GM21723 (cell line): ENCODE results near the gene AP2M1.

Experiments used
- ATAC-seq: cut with Tn5 transposase; IDR thresholded peaks from one replicate; pipeline ENCODE4 v1.9.1; 2021; ENCODE audit warnings: mild to moderate bottlenecking, moderate library complexity; ENCODE audit not compliant: unreplicated experiment

The AP2M1 gene

GRCh38 chr3:184178521-184179138 lies 4.0 kb downstream of the AP2M1 start:
- no peak for ATAC-seq

GRCh38 chr3:184180165-184180564 lies 5.5 kb downstream of the AP2M1 start:
- no peak for ATAC-seq

- no peak for ATAC-seq
Observed at GRCh38 chr3:184181596-184181995, 6.9 kb downstream of the AP2M1 start.

GRCh38 chr3:184183679-184184078 lies 9.0 kb downstream of the AP2M1 start:
- ATAC-seq = no peak

GRCh38 chr3:184184546-184185230 lies 10.0 kb downstream of the AP2M1 start:
- no peak for ATAC-seq

- peak; percentile 93 for ATAC-seq
Observed at GRCh38 chr3:184185461-184186183, 11.0 kb downstream of the AP2M1 start.

GRCh38 chr3:184186184-184186901 lies 11.7 kb downstream of the AP2M1 start, which contains the start of gene ABCF3:
TSS of gene ABCF3 (plus strand) at chr3:184186199. CDS start at chr3:184186208, 9 bp downstream.
- peak; percentile 31 for ATAC-seq

- no peak for ATAC-seq
Observed at GRCh38 chr3:184186902-184187207, 12.2 kb downstream of the AP2M1 start.

- ATAC-seq = no peak
Observed at GRCh38 chr3:184188080-184188479, 13.4 kb downstream of the AP2M1 start.

- ATAC-seq = no peak
Observed at GRCh38 chr3:184189421-184189820, 14.8 kb downstream of the AP2M1 start.

GRCh38 chr3:184192889-184193288 lies 18.2 kb downstream of the AP2M1 start:
- no peak for ATAC-seq

- no peak for ATAC-seq
Observed at GRCh38 chr3:184193991-184194539, 19.4 kb downstream of the AP2M1 start.

GRCh38 chr3:184196536-184196935 lies 21.9 kb downstream of the AP2M1 start:
- no peak for ATAC-seq

- ATAC-seq = no peak
Observed at GRCh38 chr3:184198509-184198908, 23.9 kb downstream of the AP2M1 start.

- ATAC-seq = no peak
Observed at GRCh38 chr3:184200825-184201224, 26.2 kb downstream of the AP2M1 start.

GRCh38 chr3:184203526-184203925 lies 28.9 kb downstream of the AP2M1 start:
- no peak for ATAC-seq

GRCh38 chr3:184209146-184209923 lies 34.7 kb downstream of the AP2M1 start:
- no peak for ATAC-seq

- no peak for ATAC-seq
Observed at GRCh38 chr3:184211297-184211696, 36.6 kb downstream of the AP2M1 start.

GRCh38 chr3:184211718-184212117 lies 37.1 kb downstream of the AP2M1 start:
- no peak for ATAC-seq

GRCh38 chr3:184218814-184219213 lies 44.2 kb downstream of the AP2M1 start:
- ATAC-seq = no peak
